ENCODE results near the gene CREG2.

DNA sequence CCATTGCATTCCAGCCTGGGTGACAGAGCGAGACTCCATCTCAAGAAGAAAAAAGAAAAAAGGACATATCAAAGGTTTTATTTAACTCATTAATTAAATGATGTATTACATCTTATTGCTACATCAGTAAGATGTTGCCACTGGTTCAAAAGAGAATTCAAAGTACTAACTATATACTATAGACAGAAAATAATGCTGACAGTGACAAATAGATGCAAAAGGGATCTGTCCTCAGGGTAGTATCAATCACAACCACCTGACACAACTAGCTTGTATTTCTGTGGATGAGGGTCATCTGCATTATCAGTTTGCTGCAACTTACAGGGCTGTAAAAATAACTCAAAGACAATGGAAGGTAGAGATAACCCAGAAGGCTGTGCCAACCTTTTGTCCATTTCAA lies 16.4 kb upstream of the CREG2 start:
- TF ChIP-seq, protein P1, sequence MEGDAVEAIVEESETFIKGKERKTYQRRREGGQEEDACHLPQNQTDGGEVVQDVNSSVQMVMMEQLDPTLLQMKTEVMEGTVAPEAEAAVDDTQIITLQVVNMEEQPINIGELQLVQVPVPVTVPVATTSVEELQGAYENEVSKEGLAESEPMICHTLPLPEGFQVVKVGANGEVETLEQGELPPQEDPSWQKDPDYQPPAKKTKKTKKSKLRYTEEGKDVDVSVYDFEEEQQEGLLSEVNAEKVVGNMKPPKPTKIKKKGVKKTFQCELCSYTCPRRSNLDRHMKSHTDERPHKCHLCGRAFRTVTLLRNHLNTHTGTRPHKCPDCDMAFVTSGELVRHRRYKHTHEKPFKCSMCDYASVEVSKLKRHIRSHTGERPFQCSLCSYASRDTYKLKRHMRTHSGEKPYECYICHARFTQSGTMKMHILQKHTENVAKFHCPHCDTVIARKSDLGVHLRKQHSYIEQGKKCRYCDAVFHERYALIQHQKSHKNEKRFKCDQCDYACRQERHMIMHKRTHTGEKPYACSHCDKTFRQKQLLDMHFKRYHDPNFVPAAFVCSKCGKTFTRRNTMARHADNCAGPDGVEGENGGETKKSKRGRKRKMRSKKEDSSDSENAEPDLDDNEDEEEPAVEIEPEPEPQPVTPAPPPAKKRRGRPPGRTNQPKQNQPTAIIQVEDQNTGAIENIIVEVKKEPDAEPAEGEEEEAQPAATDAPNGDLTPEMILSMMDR (conservative IDR thresholded peaks at IDR 0.05 in 1 of 2, IDR thresholded peaks at IDR 0.05 in 1 of 2; ENCODE audit: low read depth in 1 of 2, low read length in 2 of 2) = no peak
- no peak for TF ChIP-seq EZH2 (IDR thresholded peaks at IDR 0.05; ENCODE audit: low read length, missing control alignments)

Data from fibroblast of lung (primary cell).